GM19452 (cell line): ENCODE results near the gene PPFIBP2.

ENCODE experiments used
- ATAC-seq: cut with Tn5 transposase; IDR thresholded peaks from one replicate; pipeline ENCODE4 v1.9.1; 2021; ENCODE audit not compliant: unreplicated experiment

Gene PPFIBP2

DNA sequence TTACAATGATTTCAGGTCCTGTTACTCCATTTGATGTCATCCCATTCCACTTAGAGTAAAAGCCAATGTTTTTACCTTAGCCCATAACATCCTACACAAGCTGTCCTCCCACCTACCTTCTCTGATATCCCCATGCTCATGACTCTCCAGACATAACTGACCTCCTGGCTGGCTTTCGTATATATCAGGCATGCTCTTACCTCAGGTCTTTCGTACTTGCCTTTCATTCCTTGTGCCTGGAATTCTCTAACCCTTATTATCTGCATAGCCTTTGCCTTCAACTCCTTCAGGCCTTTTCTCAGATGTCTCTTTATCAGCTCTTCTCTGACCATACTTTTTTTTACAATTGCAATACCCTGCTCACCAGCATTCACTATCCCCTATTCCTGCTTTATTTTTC is 169.8 kb downstream of the PPFIBP2 start:
- ATAC-seq: no peak

- ATAC-seq: no peak
Measured at GRCh38 chr11:7686761-7687160, 173.0 kb downstream of the PPFIBP2 start.

DNA sequence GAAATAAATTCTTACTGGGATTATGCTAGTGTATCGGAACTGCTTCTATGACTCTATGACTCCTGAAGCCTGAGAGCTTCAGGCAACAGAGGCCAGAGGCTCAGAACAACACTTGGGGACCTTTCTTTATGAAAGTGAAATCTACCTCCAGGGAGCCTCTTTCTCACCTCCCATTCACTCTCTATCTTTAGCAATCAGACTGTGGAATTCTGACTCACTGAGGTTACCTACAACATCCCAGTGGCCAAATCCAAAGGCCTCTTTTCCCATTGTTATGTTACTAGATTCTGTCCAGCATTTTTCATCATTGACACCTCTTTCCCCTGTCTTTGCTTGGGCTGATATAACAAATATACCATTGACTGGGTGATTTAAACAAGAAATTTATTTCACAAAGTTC is 173.6 kb downstream of the PPFIBP2 start:
- no peak for ATAC-seq

- no peak for ATAC-seq
Measured at GRCh38 chr11:7688238-7688826, 174.5 kb downstream of the PPFIBP2 start.

- ATAC-seq: no peak
Measured at GRCh38 chr11:7689239-7689638, 175.4 kb downstream of the PPFIBP2 start.

GRCh38 chr11:7690648-7691047 is 176.8 kb downstream of the PPFIBP2 start:
- no peak for ATAC-seq

DNA sequence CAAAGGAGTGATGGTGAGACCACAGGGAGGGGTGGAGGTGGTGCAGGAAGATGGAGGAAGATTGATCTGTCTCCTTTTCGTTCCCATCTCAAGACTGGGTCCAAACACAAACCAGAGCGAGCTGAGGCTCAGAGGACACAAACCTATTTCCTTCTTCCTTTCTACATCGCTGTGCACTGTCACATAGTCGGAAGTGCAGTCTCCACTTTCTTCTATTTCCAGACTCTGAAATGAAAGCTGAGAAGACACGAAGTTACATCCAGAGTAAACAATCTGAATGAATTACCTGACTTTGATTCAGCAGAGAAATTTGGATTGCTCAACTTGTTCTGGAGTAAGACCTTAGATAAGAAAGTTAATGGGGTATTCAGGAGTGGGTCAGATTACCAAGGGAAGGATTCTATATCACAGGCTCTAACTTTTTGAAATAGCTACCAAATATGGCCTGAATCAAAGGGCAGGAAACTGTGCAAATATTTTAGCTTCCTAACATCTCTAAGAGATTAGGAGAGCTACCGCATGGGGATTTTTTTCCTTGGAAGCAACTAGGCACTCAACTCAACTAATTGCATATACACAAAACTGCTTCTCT is 178.1 kb downstream of the PPFIBP2 start:
- ATAC-seq: no peak

- no peak for ATAC-seq
Measured at GRCh38 chr11:7692426-7692825, 178.6 kb downstream of the PPFIBP2 start.

- ATAC-seq: no peak
Measured at GRCh38 chr11:7694235-7694634, 180.4 kb downstream of the PPFIBP2 start.

GRCh38 chr11:7696424-7696823 is 182.6 kb downstream of the PPFIBP2 start:
- no peak for ATAC-seq
